GM21515 (cell line): ENCODE results near the gene UBQLN4.
"Not testable (repeated sequence)": the region's sequence is repeated elsewhere in the genome, so short reads cannot be mapped to it uniquely, and the experiment has no call there.

Experiments used
- ATAC-seq: cut with Tn5 transposase; IDR thresholded peaks from one replicate; pipeline ENCODE4 v1.9.1; 2021; ENCODE audit not compliant: unreplicated experiment

UBQLN4 gene

DNA sequence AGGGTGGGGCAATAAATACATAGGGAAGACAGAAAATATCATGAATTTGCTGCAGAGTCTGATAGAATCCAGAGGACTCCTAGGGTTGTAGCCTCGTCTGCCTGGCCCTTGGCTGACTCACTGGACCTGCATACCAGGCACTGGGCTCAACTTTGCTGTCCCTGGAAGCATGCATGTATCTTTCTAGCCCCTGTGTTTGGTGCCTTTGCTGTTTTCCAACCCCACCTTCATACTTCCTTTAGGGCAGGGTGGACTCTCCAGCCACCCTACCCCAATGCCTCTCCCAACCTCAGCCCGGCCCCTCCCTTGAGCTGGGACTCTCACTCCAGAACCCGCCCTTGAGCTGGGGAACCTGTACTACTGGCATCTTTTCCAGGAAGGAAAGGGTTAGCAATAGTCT lies 8.6 kb upstream of the UBQLN4 start:
- ATAC-seq, result no peak

DNA sequence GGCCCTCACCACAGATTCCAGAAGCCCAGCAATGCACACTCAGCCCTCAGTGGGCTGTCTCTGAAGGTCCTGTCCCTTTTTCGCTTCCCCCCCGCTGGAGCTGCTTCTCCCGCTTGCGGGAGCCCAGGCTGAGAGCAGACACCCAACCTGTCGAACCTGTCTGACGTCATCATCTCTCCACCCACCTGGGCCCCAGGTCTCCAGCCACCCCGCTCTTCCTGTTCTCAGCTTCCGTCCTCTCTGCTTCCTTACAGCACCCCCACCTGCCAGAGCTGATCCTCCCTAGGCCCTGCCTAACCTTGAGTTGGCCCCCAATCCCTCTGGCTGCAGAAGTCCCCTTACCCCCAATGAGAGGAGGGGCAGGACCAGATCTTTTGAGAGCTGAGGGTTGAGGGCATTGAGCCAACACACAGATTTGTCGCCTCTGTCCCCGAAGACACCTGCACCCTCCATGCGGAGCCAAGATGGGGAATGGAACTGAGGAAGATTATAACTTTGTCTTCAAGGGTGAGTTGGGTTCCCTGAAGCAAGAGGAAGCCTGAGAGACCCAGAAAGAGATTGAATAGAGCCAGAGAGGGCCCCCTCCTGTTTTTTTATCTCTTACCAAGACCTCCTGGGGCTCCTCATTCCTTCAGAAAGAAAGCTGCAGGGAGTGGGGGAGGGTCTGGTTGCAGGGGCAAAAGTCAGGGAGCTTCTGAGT lies 7.5 kb upstream of the UBQLN4 start, which contains the start of gene RAB25:
RAB25 (plus strand) TSS at position 224 of the 700 bp plus-strand sequence; CDS start at position 465, 241 bp downstream.
- no peak for ATAC-seq

DNA sequence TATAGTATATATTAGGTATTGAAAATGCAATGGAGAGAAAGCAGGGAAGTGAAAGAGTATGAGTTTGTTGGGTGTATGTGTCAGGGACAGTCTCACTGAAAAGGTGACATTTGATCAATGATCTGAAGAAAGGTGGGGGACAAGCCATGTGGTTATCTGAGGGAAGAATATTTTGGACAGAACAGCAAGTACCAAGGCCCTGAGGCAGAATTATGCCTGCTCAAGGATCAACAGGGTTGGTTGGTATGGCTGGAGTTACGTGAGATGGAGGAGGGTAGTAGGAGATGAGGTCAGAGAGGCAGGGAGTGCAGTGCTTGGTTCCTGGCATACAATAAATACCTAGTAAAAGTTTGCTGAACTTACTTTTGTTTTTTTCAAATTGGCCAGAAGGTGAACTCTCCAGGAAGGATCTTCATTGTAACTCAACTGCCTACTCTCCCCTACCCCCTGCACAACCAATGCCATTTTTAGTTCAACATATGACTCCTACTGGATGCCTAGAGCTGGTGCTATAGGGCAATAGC lies 2.8 kb upstream of the UBQLN4 start:
- ATAC-seq, result no peak

DNA sequence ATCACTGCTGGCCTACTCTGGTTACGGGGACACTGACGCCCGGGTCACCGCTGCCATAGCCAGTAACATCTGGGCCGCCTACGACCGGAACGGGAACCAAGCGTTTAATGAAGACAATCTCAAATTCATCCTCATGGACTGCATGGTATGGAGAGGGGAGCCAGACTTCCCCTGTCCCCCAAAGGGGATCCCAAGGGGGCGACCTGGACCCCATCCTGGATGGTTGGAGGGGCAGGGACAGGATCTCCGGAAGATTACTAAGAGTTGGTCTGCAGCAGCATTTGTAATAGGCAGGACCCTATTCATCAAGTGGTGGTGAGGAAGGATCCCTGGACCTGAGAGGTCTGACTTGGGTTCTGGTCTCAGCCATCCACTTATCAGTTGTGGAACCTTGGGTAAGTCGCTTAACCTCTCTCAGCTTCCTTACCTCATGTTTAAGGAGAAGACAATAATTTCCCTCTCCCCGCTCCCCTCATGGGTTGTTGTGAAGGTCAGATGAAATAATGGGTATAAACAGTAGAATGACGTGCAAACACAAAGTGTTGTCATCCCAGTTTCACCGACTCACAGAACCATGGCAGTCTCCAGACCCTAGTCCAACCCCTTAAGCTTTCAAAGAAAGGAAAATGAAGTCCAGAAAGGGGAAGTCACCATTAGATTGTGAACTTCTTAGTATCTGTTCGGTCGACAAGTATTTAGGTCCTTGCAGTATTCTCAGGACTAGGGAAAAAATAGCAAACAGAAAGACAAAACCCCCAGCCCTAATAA lies 1.9 kb upstream of the UBQLN4 start:
- no peak for ATAC-seq

DNA sequence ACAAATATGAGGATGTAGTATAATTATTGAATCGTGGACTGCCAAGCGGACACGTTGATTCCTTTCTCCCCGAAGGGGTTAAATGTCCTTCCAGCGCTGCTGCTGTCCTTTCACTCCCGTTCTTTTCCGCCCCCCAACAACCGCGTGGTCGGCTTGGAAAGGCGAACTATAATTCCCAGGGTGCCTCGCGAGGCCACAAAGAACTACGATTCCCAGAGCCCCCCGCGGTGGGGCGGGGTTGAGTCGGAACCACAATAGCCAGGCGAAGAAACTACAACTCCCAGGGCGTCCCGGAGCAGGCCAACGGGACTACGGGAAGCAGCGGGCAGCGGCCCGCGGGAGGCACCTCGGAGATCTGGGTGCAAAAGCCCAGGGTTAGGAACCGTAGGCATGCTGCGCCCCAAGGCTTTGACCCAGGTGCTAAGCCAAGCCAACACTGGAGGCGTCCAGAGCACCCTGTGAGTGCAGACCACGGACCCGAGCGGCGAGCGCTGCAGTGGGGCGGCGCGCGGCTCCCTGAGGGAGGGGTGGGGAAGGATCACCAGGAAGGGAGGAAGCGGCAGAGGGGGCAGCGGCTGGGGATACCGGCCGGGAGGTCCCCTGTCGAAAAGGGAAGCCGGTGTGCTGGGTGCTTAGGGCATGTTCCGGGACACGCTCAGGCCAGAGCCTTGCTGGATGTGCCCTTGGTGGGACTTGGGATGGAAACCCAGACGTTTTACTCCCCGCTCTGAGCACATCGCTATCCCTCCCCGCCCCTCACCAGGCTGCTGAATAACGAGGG lies 1.1 kb upstream of the UBQLN4 start, which contains the start of gene LAMTOR2:
LAMTOR2 (plus strand) TSS at position 283 of the 781 bp plus-strand sequence; CDS start at position 391, 108 bp downstream.
- peak; percentile 71 for ATAC-seq

DNA sequence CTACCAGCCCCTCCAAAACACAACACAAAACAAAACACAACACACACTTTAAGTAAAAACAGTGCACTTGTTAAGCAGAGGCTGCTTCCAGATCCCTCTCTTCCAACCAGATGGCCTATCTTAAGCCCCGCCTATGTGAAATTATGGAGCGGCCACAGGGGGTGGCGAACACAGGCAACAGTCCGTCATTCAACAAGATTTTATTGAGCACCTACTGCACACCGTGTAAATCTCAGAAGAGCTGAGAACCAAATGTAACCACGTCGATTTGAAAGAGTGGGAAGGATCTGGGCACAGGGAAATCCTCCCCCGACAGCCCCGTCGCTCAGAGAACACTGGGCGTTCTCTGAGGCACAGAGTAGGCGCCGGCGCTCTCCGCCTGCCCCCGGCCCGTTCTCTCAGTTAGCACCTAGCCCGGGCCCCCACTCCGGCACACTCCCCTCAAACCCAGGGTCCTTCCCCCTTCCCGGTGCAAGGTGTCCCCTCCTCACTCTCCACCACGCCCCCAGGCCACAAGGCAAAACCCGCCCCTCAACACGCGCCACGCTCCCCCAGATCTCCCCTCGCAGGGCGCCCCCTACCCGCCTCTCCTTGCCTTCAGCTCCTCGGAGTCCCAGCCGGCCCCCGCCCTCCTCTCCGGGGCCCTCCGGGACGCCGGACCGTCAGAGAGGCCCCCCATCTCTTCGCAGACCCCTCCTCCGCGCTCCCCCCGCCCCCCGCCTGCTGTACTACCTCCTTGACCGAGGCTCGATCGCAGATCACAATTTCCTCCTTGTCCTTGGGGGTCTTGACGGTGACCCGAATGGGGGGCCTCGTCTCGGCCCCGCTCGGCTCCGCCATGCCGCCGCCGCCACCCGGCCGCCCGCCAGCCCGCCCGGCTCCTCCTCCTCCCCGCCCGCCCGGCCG lies 483 bp downstream of the UBQLN4 start:
- ATAC-seq, result peak; percentile 17

DNA sequence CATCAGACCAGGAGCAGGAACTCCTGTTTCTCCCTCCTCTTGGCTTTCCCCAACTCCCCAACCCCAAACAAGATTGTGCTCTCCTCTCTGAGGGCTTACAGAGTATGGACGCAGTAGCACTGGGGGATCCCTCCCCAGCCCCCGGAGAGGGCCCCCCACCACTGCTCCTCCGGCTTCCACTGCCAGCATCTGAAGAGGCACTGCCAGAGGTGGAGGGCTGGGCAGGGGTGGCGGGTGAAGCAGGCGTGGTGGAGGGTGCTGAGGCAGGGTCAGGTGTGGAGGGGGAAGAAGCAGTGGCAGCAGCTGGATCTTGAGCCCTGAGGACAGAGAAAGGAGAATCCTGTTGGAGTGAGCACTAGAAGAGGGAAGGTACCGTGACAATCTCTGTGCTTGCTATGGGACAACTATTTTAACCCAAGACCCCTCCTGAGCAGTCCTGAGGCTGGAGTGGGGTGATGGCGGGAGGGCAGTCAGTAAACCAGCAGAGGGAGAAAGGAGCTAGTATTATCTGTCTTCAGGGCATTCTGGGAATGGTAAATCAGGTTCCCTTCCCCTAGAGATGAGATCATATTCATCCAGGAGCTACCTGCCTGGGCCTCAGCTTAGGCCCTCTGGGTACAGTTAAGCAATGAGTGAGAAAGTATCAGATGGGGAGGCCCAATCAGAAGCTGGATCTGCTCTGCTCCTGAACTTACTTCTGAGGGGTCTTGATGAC lies 2.4 kb downstream of the UBQLN4 start:
- ATAC-seq, result no peak

DNA sequence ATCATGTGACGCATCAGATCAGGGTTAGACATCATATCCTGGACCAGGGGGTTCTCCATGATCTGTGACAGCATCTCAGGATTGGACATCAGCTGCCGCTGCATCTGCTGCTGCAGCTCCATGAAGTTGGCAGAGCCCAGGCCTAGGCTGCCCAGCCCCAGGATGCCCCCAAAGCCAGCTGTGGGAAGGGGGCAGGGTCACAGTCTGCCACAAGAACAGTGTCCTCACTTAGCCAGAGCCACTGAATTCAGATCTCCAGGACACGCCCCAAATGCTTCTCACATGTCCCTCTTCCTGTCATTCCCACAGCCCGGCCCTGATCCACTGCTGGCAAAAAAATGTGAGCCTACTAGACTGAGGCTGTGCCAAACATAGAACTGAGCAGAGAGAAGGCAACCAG lies 3.2 kb downstream of the UBQLN4 start:
- ATAC-seq, result no peak

DNA sequence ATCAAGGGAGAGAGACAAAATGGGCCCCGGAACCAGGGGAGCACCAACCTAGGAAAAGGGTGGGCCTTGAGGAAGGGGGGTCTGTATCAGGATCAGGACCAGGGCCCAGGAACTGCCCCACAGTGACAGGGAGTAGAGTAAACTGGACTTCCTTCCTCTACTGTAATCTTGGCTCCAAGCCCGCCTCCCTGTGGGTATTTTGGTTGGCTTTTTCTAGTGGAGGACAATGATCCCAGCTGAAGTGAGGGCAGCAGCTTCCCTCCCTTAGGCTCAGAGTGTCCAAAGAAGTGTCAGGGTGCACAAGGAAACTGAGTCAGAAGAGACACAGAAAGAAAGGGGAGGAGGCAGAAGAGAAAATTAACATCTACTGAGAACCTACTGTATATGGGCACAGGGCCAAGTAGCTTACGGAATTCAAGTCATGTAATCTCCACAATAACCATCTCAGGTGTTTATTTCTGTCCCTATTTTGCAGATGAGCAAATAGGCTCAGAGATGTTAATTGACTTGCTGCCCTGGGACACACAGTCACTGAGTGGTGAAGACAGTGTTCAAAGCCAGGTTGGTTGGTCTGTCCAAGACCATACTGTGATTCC lies 4.8 kb downstream of the UBQLN4 start:
- ATAC-seq, result no peak

DNA sequence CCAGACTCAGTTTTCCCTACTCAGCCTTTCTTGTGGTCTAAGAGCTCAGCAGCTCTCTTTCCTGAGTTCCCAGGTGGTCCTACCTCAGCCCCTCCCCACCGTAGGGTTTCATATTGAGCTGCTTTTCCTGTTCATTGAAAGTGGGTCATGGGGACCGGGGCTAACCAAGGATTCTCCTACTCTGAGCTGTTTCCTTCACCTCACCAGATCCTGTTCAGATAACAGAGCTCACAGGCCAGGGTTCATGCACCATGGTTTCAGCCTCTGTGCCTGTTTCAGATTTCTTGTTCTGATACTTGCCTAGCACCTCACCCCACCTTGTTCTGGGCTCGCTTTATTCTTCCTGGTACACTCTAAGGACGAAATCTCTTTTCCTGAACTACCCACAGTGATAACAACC lies 8.5 kb downstream of the UBQLN4 start:
- no peak for ATAC-seq

DNA sequence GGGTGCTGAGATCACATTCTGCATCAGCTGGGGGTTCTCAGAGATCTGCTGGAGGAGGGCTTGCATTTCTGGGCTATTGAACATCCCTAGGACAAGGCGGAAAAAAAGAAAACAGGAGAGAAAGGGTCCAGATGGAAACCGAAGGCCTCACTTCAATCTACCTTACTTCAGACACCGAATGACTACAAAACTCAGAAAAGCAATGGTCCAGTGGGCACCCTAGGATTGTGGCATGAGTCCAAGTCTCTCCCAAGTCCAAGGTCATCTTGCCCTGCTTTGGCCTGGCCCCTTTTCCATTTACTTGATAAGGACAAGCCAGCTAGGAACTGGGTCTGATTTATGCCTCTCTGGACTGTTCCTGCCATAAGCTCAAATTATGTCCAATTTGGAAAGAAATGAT lies 10.8 kb downstream of the UBQLN4 start:
- no peak for ATAC-seq

DNA sequence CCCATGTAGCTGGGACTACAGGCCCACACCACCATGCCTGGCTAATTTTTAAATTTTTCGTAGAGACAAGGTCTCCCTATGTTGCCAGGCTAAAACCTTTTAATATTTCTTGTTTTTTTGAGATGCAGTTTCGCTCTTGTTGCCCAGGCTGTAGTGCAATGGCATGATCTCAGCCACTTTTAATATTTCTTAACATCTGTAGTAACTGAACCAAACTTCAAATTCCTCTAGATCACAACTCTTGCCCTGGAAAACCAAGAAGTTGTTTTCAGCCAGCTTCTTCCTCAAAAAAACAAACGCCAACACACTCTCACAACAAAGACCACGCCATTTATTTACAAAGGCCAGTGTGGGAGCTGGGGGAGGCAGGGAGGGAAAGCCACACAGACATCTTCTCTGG lies 18.6 kb downstream of the UBQLN4 start:
- not testable (repeated sequence) for ATAC-seq

DNA sequence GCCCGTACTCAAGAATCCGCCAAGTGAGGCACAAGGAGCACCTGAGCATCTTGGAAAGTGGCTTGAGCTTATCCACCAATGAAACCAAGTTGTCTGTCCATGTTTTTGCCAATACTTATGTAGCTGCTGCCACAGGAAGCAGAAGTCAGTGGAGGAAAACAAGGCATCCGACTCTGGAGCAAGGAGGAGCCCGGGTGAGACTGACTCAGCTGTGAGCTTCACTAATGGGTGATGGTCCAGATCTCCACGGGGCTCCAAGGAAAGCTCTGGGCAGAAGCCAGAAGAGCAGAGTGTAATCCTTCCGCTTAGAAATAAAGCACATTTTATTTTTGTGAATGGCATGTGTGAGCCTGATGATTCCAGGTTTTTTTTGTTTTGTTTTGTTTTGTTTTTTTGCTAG lies 20.6 kb downstream of the UBQLN4 start:
- ATAC-seq, result no peak

DNA sequence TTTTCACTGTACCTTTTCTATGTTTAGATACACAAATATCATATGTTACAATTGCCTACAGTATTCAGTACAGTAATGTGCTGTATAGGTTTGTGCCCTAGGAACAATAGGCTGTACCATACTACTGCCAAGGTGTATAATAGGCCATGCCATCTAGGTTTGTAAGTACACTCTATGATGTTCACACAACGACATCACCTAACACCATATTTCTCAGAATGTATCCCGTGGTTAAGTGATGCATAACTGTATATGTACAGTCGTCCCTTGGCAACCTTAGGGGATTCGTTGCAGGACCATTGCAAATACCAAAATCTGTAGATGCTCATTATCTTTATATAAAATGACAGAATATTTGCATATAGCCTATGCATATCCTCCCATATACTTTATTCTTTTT lies 27.0 kb downstream of the UBQLN4 start:
- ATAC-seq, result no peak

DNA sequence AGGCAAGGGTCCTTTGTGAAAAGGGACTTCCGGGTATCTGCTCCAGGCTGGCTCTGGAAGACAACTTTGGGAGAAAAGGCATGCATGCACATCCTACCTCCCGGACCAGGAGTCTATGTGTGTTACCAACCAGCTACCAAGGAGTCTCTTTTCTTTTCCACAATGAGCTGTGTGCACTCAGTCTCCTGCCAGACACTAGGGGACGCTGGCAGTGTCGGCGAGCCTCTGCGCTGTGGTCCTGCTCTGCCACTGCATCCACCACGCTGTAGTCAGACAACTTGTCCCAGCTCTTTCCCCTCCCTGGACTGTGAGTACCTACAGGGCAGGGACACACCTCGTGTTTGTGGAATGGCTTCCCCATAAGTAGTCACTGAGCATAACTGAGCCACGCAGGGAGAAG lies 27.7 kb downstream of the UBQLN4 start:
- no peak for ATAC-seq

DNA sequence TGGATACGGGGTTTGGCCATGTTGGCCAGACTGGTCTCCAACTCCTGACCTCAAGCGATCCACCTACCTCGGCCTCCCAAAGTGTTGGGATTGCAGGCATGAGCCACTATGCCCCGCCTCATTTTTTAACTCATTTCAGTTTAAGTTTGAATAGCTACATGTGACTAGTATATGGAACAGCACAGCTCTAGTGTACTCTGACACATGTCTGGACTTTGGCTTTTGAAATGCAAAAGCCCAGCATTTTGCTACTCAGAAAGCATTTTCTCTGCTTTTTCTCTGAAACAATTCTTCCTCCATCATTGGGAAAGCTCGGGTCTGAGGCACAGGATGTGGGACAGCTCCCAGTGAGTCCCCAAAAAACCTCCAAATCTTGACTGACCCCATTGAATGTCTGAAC lies 28.8 kb downstream of the UBQLN4 start:
- no peak for ATAC-seq

DNA sequence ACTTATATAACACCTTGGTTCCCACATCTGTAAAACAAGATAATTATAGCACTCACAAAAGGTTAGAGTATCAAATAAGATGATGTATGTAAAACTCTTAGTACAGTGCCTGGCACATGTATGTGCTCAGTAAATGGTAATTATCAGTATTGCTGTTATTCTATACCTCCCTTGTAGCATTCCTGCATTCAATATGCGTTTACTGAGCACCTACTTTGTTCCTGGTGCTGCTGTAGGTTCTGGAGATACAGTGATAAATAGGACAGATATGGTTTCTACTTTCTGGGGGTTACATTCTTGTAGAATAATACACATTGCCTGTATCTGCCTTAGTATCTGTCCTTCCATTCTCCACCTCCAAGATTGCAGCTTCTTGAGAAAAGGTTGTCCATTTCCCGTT lies 31.6 kb downstream of the UBQLN4 start:
- ATAC-seq, result no peak

DNA sequence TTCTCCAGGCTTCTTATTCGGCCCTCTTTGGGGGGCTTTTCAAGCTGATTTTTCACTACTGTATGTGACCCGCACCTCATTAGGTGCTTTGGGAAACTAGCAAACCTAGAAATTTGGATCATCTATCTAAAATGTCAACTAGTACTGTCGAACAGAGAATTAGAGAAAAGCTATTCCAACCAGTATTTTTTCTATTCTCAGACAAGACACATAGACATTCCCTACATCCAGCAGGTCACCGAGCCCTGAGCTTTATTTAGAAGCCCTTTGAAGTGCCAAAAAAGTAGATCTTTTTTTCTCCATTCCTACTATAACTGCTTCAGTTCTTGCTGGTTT lies 32.5 kb downstream of the UBQLN4 start:
- ATAC-seq, result no peak

DNA sequence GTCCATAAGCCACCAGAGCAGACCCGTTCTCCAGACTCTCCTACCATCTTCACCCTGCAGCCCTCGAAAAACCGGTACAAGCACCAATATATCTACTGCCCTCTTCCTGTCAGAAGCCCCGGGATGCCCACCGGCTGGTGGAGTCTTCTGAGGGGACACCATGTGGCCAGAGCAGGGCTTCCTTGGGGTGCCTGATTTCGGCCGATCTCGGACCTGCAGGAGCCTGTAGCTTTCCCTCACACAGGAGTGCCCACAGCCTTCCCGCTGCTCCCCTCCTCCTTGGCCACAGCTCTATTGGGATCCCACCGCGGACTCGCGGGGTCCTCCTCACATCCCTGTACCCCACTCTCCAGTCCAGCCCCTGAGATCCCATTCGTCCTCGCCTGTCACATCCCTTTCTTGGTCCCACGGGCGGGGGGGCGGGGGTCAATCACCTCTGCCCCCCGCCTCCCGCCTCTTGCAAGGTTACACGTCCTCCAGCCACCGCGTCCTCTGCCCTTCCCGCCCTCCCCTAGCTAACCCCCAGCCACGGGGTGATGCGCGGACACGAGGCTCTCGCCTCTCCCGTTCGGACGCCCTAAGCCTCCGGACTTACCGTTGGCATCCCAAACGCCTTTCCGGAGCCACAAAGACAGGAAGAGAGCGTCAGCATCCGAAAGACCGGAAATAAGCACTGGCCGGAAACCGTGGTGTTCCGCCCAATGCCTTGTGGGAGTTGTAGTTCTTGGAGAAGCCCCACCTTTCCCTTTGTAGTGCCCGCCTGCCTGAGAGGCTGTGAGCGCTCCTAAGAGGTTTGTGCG lies 33.1 kb downstream of the UBQLN4 start, which contains the start of gene SSR2:
SSR2 (minus strand) TSS at position 659 of the 800 bp plus-strand sequence. CDS start 784 bp downstream, outside the sequence.
- ATAC-seq, result peak; percentile 94
